Mesendoderm (in vitro differentiated cells): ENCODE data around the gene NPIPA5. TPM values are rescaled to one million over a fixed set of nuclear protein-coding genes. Genes with fewer than 3 reads are reported as not detected.
"Not testable (repeated sequence)": the region's sequence is repeated elsewhere in the genome, so short reads cannot be mapped to it uniquely, and the experiment has no call there.

Source experiments
- DNase-seq: peaks from one replicate; pipeline ENCODE4 v3.0.0; 2013
- H2AK5ac ChIP-seq: 2 replicates; pipeline ENCODE4 v1.6.1; 2013; ENCODE audit warnings: low read length, inconsistent platforms
- H2BK120ac ChIP-seq: 2 replicates; pipeline ENCODE4 v1.6.1; 2013; ENCODE audit warnings: low read depth, mild to moderate bottlenecking, low read length, moderate library complexity, mixed read lengths
- H2BK15ac ChIP-seq: replicated peaks from 2 replicates; pipeline ENCODE4 v1.6.1; 2013; ENCODE audit warnings: low read depth, mild to moderate bottlenecking, moderate library complexity
- H2BK5ac ChIP-seq: 2 replicates; pipeline ENCODE4 v1.6.1; 2013; ENCODE audit warnings: low read length, inconsistent platforms
- H3K18ac ChIP-seq: 2 replicates; pipeline ENCODE4 v1.6.1; 2013; ENCODE audit warnings: mild to moderate bottlenecking, low read length, mixed read lengths
- H3K23ac ChIP-seq: one replicate; pipeline ENCODE4 v1.6.1; 2013; ENCODE audit warnings: low read length
- H3K27ac ChIP-seq: 2 replicates; pipeline ENCODE4 v1.5.1; 2013; ENCODE audit warnings: low read depth, mild to moderate bottlenecking, inconsistent platforms, low read length, moderate library complexity
- H3K27me3 ChIP-seq: 2 replicates; pipeline ENCODE4 v1.6.1; 2013; ENCODE audit warnings: low read length, control low read depth, mild to moderate bottlenecking, inconsistent platforms; ENCODE audit not compliant: insufficient read depth, poor library complexity
- H3K36me3 ChIP-seq: 2 replicates; pipeline ENCODE4 v1.6.1; 2013; ENCODE audit warnings: low read length, inconsistent platforms; ENCODE audit not compliant: control insufficient read depth, insufficient read depth
- H3K4ac ChIP-seq: one replicate; pipeline ENCODE4 v1.6.1; 2013; ENCODE audit warnings: low read depth, mild to moderate bottlenecking, low read length, moderate library complexity
- H3K4me1 ChIP-seq: 2 replicates; pipeline ENCODE4 v1.6.1; 2013; ENCODE audit warnings: low read depth, low read length, inconsistent platforms; ENCODE audit not compliant: control insufficient read depth
- H3K4me2 ChIP-seq: 2 replicates; pipeline ENCODE4 v1.6.1; 2013; ENCODE audit warnings: low read length
- H3K4me3 ChIP-seq: 2 replicates; pipeline ENCODE4 v1.5.1; 2013; ENCODE audit warnings: mild to moderate bottlenecking, low read length
- H3K56ac ChIP-seq: one replicate; pipeline ENCODE4 v1.6.1; 2013; ENCODE audit warnings: low read length
- H3K79me1 ChIP-seq: 2 replicates; pipeline ENCODE4 v1.6.1; 2013; ENCODE audit warnings: low read length, inconsistent platforms
- H3K79me2 ChIP-seq: 2 replicates; pipeline ENCODE4 v1.6.1; 2013; ENCODE audit warnings: mild to moderate bottlenecking, low read length; ENCODE audit not compliant: control insufficient read depth, insufficient read depth
- H3K9ac ChIP-seq: 2 replicates; pipeline ENCODE4 v1.6.1; 2013; ENCODE audit warnings: low read length, inconsistent platforms
- H4K5ac ChIP-seq: one replicate; pipeline ENCODE4 v1.6.1; 2013; ENCODE audit warnings: low read length
- H4K8ac ChIP-seq: one replicate; pipeline ENCODE4 v1.6.1; 2013; ENCODE audit warnings: low read depth, mild to moderate bottlenecking, control low read depth, low read length, moderate library complexity
- WGBS: extraction: QIAGEN DNeasy Blood & Tissue Kit; methylation state at CpG from one replicate; pipeline ENCODE4 v1.1.7; 2013; ENCODE audit warnings: low lambda C conversion rate, missing lambda C conversion rate; ENCODE audit not compliant: insufficient coverage; ENCODE audit errors: extremely low coverage; 5-methylcytosine and 5-hydroxymethylcytosine counted together
- polyA plus RNA-seq, 2 experiments: library from polyadenylated mRNA; stranded (reverse); fragments of 200-250 nt; gene quantifications; one replicate each; pipeline ENCODE4 v1.2.3, GENCODE V29; 2013

NPIPA5 gene
- 2.0 TPM for polyA plus RNA-seq (2013, experiment 1 of 2)
- polyA plus RNA-seq (2013, experiment 2 of 2): 2.1 TPM

DNA sequence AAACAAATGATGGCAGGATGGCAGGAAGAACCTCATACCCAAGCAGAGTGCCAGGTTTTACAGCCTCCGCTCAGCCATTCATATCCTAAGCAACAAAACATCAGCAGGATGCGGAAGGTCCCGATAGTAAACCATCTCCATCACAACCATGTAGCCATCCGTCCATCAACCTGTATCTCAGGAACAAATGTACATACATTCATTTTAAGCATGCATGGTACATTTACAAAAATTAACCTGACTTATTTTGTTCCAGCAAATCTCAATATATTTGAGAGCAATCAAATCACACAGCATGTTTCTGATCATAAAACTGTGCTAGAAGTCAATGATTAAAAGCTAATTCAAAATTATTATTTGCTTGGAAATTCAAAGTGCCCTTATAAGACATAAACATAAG, at the start of gene NPIPA5:
TSS of gene NPIPA5 (minus strand) at position 101 of the 400 bp plus-strand sequence. CDS start at position 101, 0 bp downstream.
- not testable (repeated sequence) for DNase-seq, H4K5ac ChIP-seq, H3K79me2 ChIP-seq, H2BK15ac ChIP-seq, H3K4me1 ChIP-seq, H2AK5ac ChIP-seq, H3K4me3 ChIP-seq, H3K9ac ChIP-seq, H3K4me2 ChIP-seq, H2BK5ac ChIP-seq, H3K56ac ChIP-seq, H3K79me1 ChIP-seq, H3K36me3 ChIP-seq, H2BK120ac ChIP-seq, H3K27me3 ChIP-seq, H3K27ac ChIP-seq, H4K8ac ChIP-seq, H3K23ac ChIP-seq, H3K4ac ChIP-seq, H3K18ac ChIP-seq
- whole genome bisulfite sequencing: no CpG with 5 or more reads among the region's 4 CpGs

GRCh38 chr16:15427648-15428239, 49.6 kb upstream of the NPIPA5 start:
- peak; percentile 37 for DNase-seq
- no peak overlapping the region for H3K56ac ChIP-seq
- no peak overlapping the region for H2BK5ac ChIP-seq
- no peak overlapping the region for H3K4ac ChIP-seq
- no peak overlapping the region for H3K18ac ChIP-seq
- H3K27ac ChIP-seq: no peak overlapping the region
- H2BK120ac ChIP-seq: no peak overlapping the region
- no peaks in the 10 kb centered on the region for H3K27me3 ChIP-seq
- H3K4me2 ChIP-seq: no peak overlapping the region
- H3K23ac ChIP-seq: no peak overlapping the region
- H3K4me3 ChIP-seq: no peak overlapping the region
- no peak overlapping the region for H3K9ac ChIP-seq
- H2BK15ac ChIP-seq: no peak overlapping the region
- no peaks in the 10 kb centered on the region for H3K36me3 ChIP-seq
- H4K8ac ChIP-seq: no peak overlapping the region
- H4K5ac ChIP-seq: no peak overlapping the region
- no peaks in the 10 kb centered on the region for H3K79me2 ChIP-seq
- H3K4me1 ChIP-seq: no peaks in the 10 kb centered on the region
- no CpG with 5 or more reads among the region's 8 CpGs for WGBS
- H3K79me1 ChIP-seq: no peaks in the 10 kb centered on the region
- H2AK5ac ChIP-seq: no peak overlapping the region

- H3K4me2 ChIP-seq: no peak overlapping the region
- no peak for DNase-seq
- H3K4me3 ChIP-seq: no peak overlapping the region
- H2AK5ac ChIP-seq: no peak overlapping the region
- H3K79me1 ChIP-seq: no peaks in the 10 kb centered on the region
- H4K8ac ChIP-seq: no peak overlapping the region
- no peak overlapping the region for H3K9ac ChIP-seq
- no peak overlapping the region for H3K4ac ChIP-seq
- H3K4me1 ChIP-seq: no peaks in the 10 kb centered on the region
- no peak overlapping the region for H2BK15ac ChIP-seq
- no peak overlapping the region for H4K5ac ChIP-seq
- no CpG with 5 or more reads among the region's 6 CpGs for WGBS
- H3K79me2 ChIP-seq: no peaks in the 10 kb centered on the region
- no peaks in the 10 kb centered on the region for H3K36me3 ChIP-seq
- no peaks in the 10 kb centered on the region for H3K27me3 ChIP-seq
- no peak overlapping the region for H2BK120ac ChIP-seq
- no peak overlapping the region for H3K56ac ChIP-seq
- H3K27ac ChIP-seq: no peak overlapping the region
- H2BK5ac ChIP-seq: no peak overlapping the region
- no peak overlapping the region for H3K23ac ChIP-seq
- H3K18ac ChIP-seq: no peak overlapping the region
Measured at GRCh38 chr16:15426796-15427195, 48.7 kb upstream of the NPIPA5 start.

GRCh38 chr16:15425861-15426260, 47.8 kb upstream of the NPIPA5 start:
- Histone ChIP-seq H4K8ac (no peak overlapping the region), H3K36me3 (no peaks in the 10 kb centered on the region), H3K27me3 (no peaks in the 10 kb centered on the region), H3K4me3 (no peak overlapping the region), H3K4me2 (no peak overlapping the region), H2BK5ac (no peak overlapping the region), H3K27ac (no peak overlapping the region), H3K56ac (no peak overlapping the region), H2BK15ac (no peak overlapping the region), H2BK120ac (no peak overlapping the region), H3K23ac (no peak overlapping the region), H3K18ac (no peak overlapping the region), H3K9ac (no peak overlapping the region), H3K4ac (no peak overlapping the region), H3K79me1 (no peaks in the 10 kb centered on the region), H3K79me2 (no peaks in the 10 kb centered on the region), H4K5ac (no peak overlapping the region), H2AK5ac (no peak overlapping the region), H3K4me1 (no peaks in the 10 kb centered on the region)
- no peak for DNase-seq
- no CpG with 5 or more reads among the region's 6 CpGs for WGBS

- Histone ChIP-seq H3K4me2 (no peak overlapping the region), H2BK5ac (no peak overlapping the region), H3K4ac (no peak overlapping the region), H2AK5ac (no peak overlapping the region), H3K4me3 (no peak overlapping the region), H3K23ac (no peak overlapping the region), H4K5ac (no peak overlapping the region), H3K4me1 (no peaks in the 10 kb centered on the region), H3K79me1 (no peaks in the 10 kb centered on the region), H2BK15ac (no peak overlapping the region), H3K36me3 (no peaks in the 10 kb centered on the region), H3K9ac (no peak overlapping the region), H3K18ac (no peak overlapping the region), H3K27me3 (no peaks in the 10 kb centered on the region), H4K8ac (no peak overlapping the region), H3K56ac (no peak overlapping the region), H3K27ac (no peak overlapping the region), H2BK120ac (no peak overlapping the region), H3K79me2 (no peaks in the 10 kb centered on the region)
- no peak for DNase-seq
- WGBS: no CpG with 5 or more reads among the region's 8 CpGs
Measured at GRCh38 chr16:15422222-15422621, 44.1 kb upstream of the NPIPA5 start.

- H2AK5ac ChIP-seq, H3K9ac ChIP-seq, H3K4me1 ChIP-seq, DNase-seq, H4K5ac ChIP-seq, H2BK5ac ChIP-seq, H3K79me2 ChIP-seq, H3K4ac ChIP-seq, H3K27ac ChIP-seq, H4K8ac ChIP-seq, H3K27me3 ChIP-seq, H3K4me3 ChIP-seq, H3K4me2 ChIP-seq, H3K18ac ChIP-seq, H3K56ac ChIP-seq, H2BK120ac ChIP-seq, H3K79me1 ChIP-seq, H2BK15ac ChIP-seq, H3K36me3 ChIP-seq, H3K23ac ChIP-seq: not testable (repeated sequence)
- WGBS: no CpG with 5 or more reads among the region's 5 CpGs
Measured at GRCh38 chr16:15421696-15422095, 43.6 kb upstream of the NPIPA5 start.
